RWPE1 (cell line): ENCODE results near the gene RRAGC.
"Not testable (repeated sequence)": the region's sequence is repeated elsewhere in the genome, so short reads cannot be mapped to it uniquely, and the experiment has no call there.

Experiments used
- CTCF ChIA-PET: fragments of 350-600 bp; sonication (Branson Sonifier 250); formaldehyde crosslinking; extraction: SDS; loops from one replicate; lab custom pipeline; 2021; lab: Yijun Ruan, JAX
- POLR2A ChIA-PET: fragments of 400-600 bp; formaldehyde crosslinking; extraction: SDS; loops from one replicate; lab custom pipeline; 2020; ENCODE audit warnings: antibody characterized with exemption; ENCODE audit not compliant: low non-redundant PET; lab: Yijun Ruan, JAX
- DNase-seq: peaks from one replicate; pipeline ENCODE4 v3.0.0; 2012; ENCODE audit warnings: low spot score
- H3K27ac ChIP-seq: fragments of 450-650 bp; 2 replicates; pipeline ENCODE4 v1.5.1; 2017
- CTCF ChIP-seq: fragments of 450-650 bp; conservative IDR thresholded peaks from 2 replicates; pipeline ENCODE4 v1.5.1; 2017; ENCODE audit warnings: low read depth, mild to moderate bottlenecking

Gene RRAGC

GRCh38 chr1:38840281-38840680, 19.3 kb downstream of the RRAGC start:
- no peak for TF ChIP-seq CTCF
- no peak for DNase-seq
- no peak overlapping the region for H3K27ac ChIP-seq
- POLR2A ChIA-PET = no interaction called here
- CTCF ChIA-PET = interaction anchor here (0.6 kb wide), 1 partner anchor 107 kb away, joined by 4 read pairs; no protein-coding TSS in a partner anchor

GRCh38 chr1:38839363-38839762, 20.2 kb downstream of the RRAGC start:
- no peak for TF ChIP-seq CTCF
- POLR2A ChIA-PET = no interaction called here
- CTCF ChIA-PET = no interaction called here
- H3K27ac ChIP-seq = no peak overlapping the region
- DNase-seq = no peak

- CTCF ChIA-PET = interaction anchor here (0.6 kb wide), 1 partner anchor 251 kb away, joined by 5 read pairs; no protein-coding TSS in a partner anchor
- POLR2A ChIA-PET, DNase-seq, H3K27ac ChIP-seq: not testable (repeated sequence)
Measured at GRCh38 chr1:38836316-38836715, 23.3 kb downstream of the RRAGC start.

- POLR2A ChIA-PET = no interaction called here
- DNase-seq = peak; percentile 62
Measured at GRCh38 chr1:38834937-38835827, 24.4 kb downstream of the RRAGC start.

GRCh38 chr1:38834221-38834782, 25.3 kb downstream of the RRAGC start:
- DNase-seq = no peak
- POLR2A ChIA-PET = no interaction called here
- TF ChIP-seq CTCF = no peak
- CTCF ChIA-PET = interaction anchor here (0.9 to 1.7 kb wide), 7 partner anchors 15 to 808 kb away, joined by 3 to 28 read pairs (median 7); no protein-coding TSS in a partner anchor
- H3K27ac ChIP-seq = no peak overlapping the region

More at GRCh38 chr1:38834937-38835827, 24.4 kb downstream of the RRAGC start:
- H3K27ac ChIP-seq = no peak overlapping the region
- TF ChIP-seq CTCF = peak; percentile 72
- CTCF ChIA-PET = interaction anchor here (0.5 to 1.7 kb wide), 21 partner anchors 10 to 975 kb away, joined by 3 to 28 read pairs (median 3); no protein-coding TSS in a partner anchor

- H3K27ac ChIP-seq = no peak overlapping the region
- ChIA-PET POLR2A (no interaction called here), CTCF (interaction anchor here (0.7 kb wide), 1 partner anchor 816 kb away, joined by 7 read pairs; no protein-coding TSS in a partner anchor)
- no peak for TF ChIP-seq CTCF
- no peak for DNase-seq
Measured at GRCh38 chr1:38833146-38833545, 26.4 kb downstream of the RRAGC start.

GRCh38 chr1:38832370-38832734, 27.2 kb downstream of the RRAGC start:
- POLR2A ChIA-PET = no interaction called here
- no peak for DNase-seq
- CTCF ChIA-PET = no interaction called here
- TF ChIP-seq CTCF = no peak
- H3K27ac ChIP-seq = no peak overlapping the region
